Neural cell (in vitro differentiated cells): Measurements from ENCODE around the gene IFNL4.

ENCODE experiments used
- CTCF ChIP-seq: fragments of 450-650 bp; IDR thresholded peaks from 2 replicates; pipeline ENCODE4 v1.5.1; 2014; ENCODE audit warnings: antibody characterized with exemption, mild to moderate bottlenecking, moderate library complexity; ENCODE audit not compliant: poor library complexity, severe bottlenecking
- EP300 ChIP-seq: fragments of 450-650 bp; conservative IDR thresholded peaks from 2 replicates; pipeline ENCODE4 v1.6.1; 2014; ENCODE audit warnings: antibody characterized with exemption, mild to moderate bottlenecking, moderate library complexity; ENCODE audit not compliant: poor library complexity, severe bottlenecking
- RAD21 ChIP-seq: fragments of 450-650 bp; conservative IDR thresholded peaks from 2 replicates; pipeline ENCODE4 v1.6.1; 2014; ENCODE audit warnings: antibody characterized with exemption, mild to moderate bottlenecking, moderate library complexity

GRCh38 chr19:39282021-39282420 is 33.4 kb upstream of the IFNL4 start:
- TF ChIP-seq EP300 (no peak), CTCF (no peak), RAD21 (no peak)
